ENCODE data around the gene CYP19A1.

The CYP19A1 gene

GRCh38 chr15:51320843-51321242 lies 17.6 kb downstream of the CYP19A1 start:
- H3K4me3 ChIP-seq (ENCODE audit: low read depth, low read length) = no peak overlapping the region
- no peak for TF ChIP-seq CTCF (IDR thresholded peaks at IDR 0.05; ENCODE audit: control insufficient read depth, extremely low read depth, insufficient read depth)
- no peak for DNase-seq (ENCODE audit: low read depth)

GRCh38 chr15:51319539-51319938 lies 18.9 kb downstream of the CYP19A1 start:
- no peak for TF ChIP-seq CTCF (IDR thresholded peaks at IDR 0.05; ENCODE audit: control insufficient read depth, extremely low read depth, insufficient read depth)
- no peak for DNase-seq (ENCODE audit: low read depth)
- H3K4me3 ChIP-seq (ENCODE audit: low read depth, low read length) = no peak overlapping the region

GRCh38 chr15:51318382-51319150 lies 19.8 kb downstream of the CYP19A1 start:
- DNase-seq (ENCODE audit: low read depth) = no peak
- no peak for TF ChIP-seq CTCF (IDR thresholded peaks at IDR 0.05; ENCODE audit: control insufficient read depth, extremely low read depth, insufficient read depth)
- H3K4me3 ChIP-seq (ENCODE audit: low read depth, low read length) = no peak overlapping the region

- TF ChIP-seq CTCF (IDR thresholded peaks at IDR 0.05; ENCODE audit: control insufficient read depth, extremely low read depth, insufficient read depth) = no peak
- no peak overlapping the region for H3K4me3 ChIP-seq (ENCODE audit: low read depth, low read length)
- DNase-seq (ENCODE audit: low read depth) = no peak
These were observed 21.8 kb downstream of the CYP19A1 start for GRCh38 chr15:51316636-51317035.

GRCh38 chr15:51315726-51316125 lies 22.7 kb downstream of the CYP19A1 start:
- no peak for DNase-seq (ENCODE audit: low read depth)
- TF ChIP-seq CTCF (IDR thresholded peaks at IDR 0.05; ENCODE audit: control insufficient read depth, extremely low read depth, insufficient read depth) = no peak

GRCh38 chr15:51314391-51315337 lies 23.7 kb downstream of the CYP19A1 start:
- no peak for DNase-seq (ENCODE audit: low read depth)
- TF ChIP-seq CTCF (IDR thresholded peaks at IDR 0.05; ENCODE audit: control insufficient read depth, extremely low read depth, insufficient read depth) = no peak

More at GRCh38 chr15:51315726-51316125, 22.7 kb downstream of the CYP19A1 start:
- no peak overlapping the region for H3K4me3 ChIP-seq (ENCODE audit: low read depth, low read length)

More at GRCh38 chr15:51314391-51315337, 23.7 kb downstream of the CYP19A1 start:
- no peak overlapping the region for H3K4me3 ChIP-seq (ENCODE audit: low read depth, low read length)

Data from LNCaP clone FGC (cell line).